Cardiac fibroblast (primary cell): ENCODE results near the gene RNF31.
"Not testable (repeated sequence)": the region's sequence is repeated elsewhere in the genome, so short reads cannot be mapped to it uniquely, and the experiment has no call there.

Experiments
- DNase-seq, 2 donors: peaks; one replicate each; pipeline versions ENCODE4 v3.0.0 to v3.0.0-alpha.2; 2010; ENCODE audit warnings: low read depth in 2 of 2
- H3K4me3 ChIP-seq, 2 donors: replicated peaks in 1 of 2; 1 replicate in 1 of 2; 2 replicates in 1 of 2; pipeline ENCODE4 v1.5.1; 2011; ENCODE audit warnings: low read depth in 2 of 2, low read length in 2 of 2, mild to moderate bottlenecking in 2 of 2, moderate library complexity in 1 of 2
- CTCF ChIP-seq: IDR thresholded peaks from one replicate; pipeline ENCODE4 v1.5.1; 2011; ENCODE audit warnings: low read depth, mild to moderate bottlenecking, low read length, inconsistent platforms

Gene RNF31

GRCh38 chr14:24102357-24103048, 44.8 kb upstream of the RNF31 start:
- TF ChIP-seq CTCF: no peak
- no peak for DNase-seq
- no peak overlapping the region for H3K4me3 ChIP-seq

- TF ChIP-seq CTCF: no peak
- H3K4me3 ChIP-seq: no peak overlapping the region
- no peak for DNase-seq
Observed at GRCh38 chr14:24103451-24103850, 43.8 kb upstream of the RNF31 start.

GRCh38 chr14:24105609-24106239, 41.6 kb upstream of the RNF31 start:
- not testable (repeated sequence) for DNase-seq

GRCh38 chr14:24106672-24107271, 40.5 kb upstream of the RNF31 start:
- DNase-seq: no peak
- TF ChIP-seq CTCF: no peak
- no peak overlapping the region for H3K4me3 ChIP-seq

More at GRCh38 chr14:24105609-24106239, 41.6 kb upstream of the RNF31 start:
- H3K4me3 ChIP-seq: not testable (repeated sequence)

GRCh38 chr14:24108336-24108874, 38.9 kb upstream of the RNF31 start:
- no peak for DNase-seq
- TF ChIP-seq CTCF: no peak
- no peak overlapping the region for H3K4me3 ChIP-seq

- H3K4me3 ChIP-seq: no peak overlapping the region
- no peak for TF ChIP-seq CTCF
- DNase-seq: no peak
Observed at GRCh38 chr14:24110060-24110459, 37.2 kb upstream of the RNF31 start.

- H3K4me3 ChIP-seq: no peak overlapping the region
- no peak for TF ChIP-seq CTCF
- DNase-seq: no peak
Observed at GRCh38 chr14:24110523-24110922, 36.8 kb upstream of the RNF31 start.
